GM12892 (cell line): ENCODE data around the gene MAPK6.

Experiments
- DNase-seq: peaks from one replicate; pipeline ENCODE4 v3.0.0; 2011; ENCODE audit not compliant: insufficient read length
- FAIRE-seq: peaks from 2 replicates; lab custom pipeline; 2011; peaks lifted over from hg19 to GRCh38; lab: Jason Lieb, UNC
- POLR2A ChIP-seq: IDR thresholded peaks from 2 replicates; pipeline ENCODE4 v1.6.1; 2011; ENCODE audit warnings: low read depth, low read length, control low read depth
- POLR2AphosphoS5 ChIP-seq: IDR thresholded peaks from 2 replicates; pipeline ENCODE4 v1.6.1; 2011; ENCODE audit warnings: low read depth, low read length, control low read depth
- TAF1 ChIP-seq: IDR thresholded peaks from 2 replicates; pipeline ENCODE4 v1.6.1; 2011; ENCODE audit warnings: low read depth, mild to moderate bottlenecking, control low read depth, low read length, borderline replicate concordance

MAPK6 gene

GRCh38 chr15:52115598-52116427 lies 96.8 kb downstream of the MAPK6 start:
- TF ChIP-seq POLR2A (no peak), POLR2AphosphoS5 (no peak), TAF1 (no peak)
- DNase-seq (no peak), FAIRE-seq (no peak)
